Astrocyte (in vitro differentiated cells and primary cell): ENCODE results near the gene DUSP23. TPM values are rescaled to one million over a fixed set of nuclear protein-coding genes. Genes with fewer than 3 reads are reported as not detected.

Experiments
- DNase-seq: peaks from one replicate; pipeline ENCODE4 v3.0.0-alpha.2; 2010; ENCODE audit warnings: low read depth
- FAIRE-seq: peaks from 2 replicates; lab custom pipeline; 2011; peaks lifted over from hg19 to GRCh38; lab: Jason Lieb, UNC
- H2AFZ ChIP-seq: 2 replicates; pipeline ENCODE4 v1.6.0; 2012; ENCODE audit warnings: low read depth, low read length, inconsistent platforms
- H3K27ac ChIP-seq: 2 replicates; pipeline ENCODE4 v1.5.1; 2011; ENCODE audit warnings: low read depth, low read length, inconsistent platforms
- H3K27me3 ChIP-seq: 2 replicates; pipeline ENCODE4 v1.6.0; 2011; ENCODE audit warnings: low read length, inconsistent platforms; ENCODE audit not compliant: insufficient read depth
- H3K36me3 ChIP-seq: 2 replicates; pipeline ENCODE4 v1.5.1; 2011; ENCODE audit warnings: low read length, inconsistent platforms; ENCODE audit not compliant: insufficient read depth
- H3K4me1 ChIP-seq: 2 replicates; pipeline ENCODE4 v1.5.1; 2011; ENCODE audit warnings: low read length, inconsistent platforms; ENCODE audit not compliant: insufficient read depth
- H3K4me2 ChIP-seq: 2 replicates; pipeline ENCODE4 v1.6.0; 2012; ENCODE audit warnings: low read length, inconsistent platforms
- H3K4me3 ChIP-seq: 2 replicates; pipeline ENCODE4 v1.5.1; 2011; ENCODE audit warnings: low read depth, mild to moderate bottlenecking, low read length, inconsistent platforms; ENCODE audit not compliant: insufficient read depth
- H3K79me2 ChIP-seq: 2 replicates; pipeline ENCODE4 v1.6.0; 2012; ENCODE audit warnings: mild to moderate bottlenecking, low read length, inconsistent platforms; ENCODE audit not compliant: insufficient read depth
- H3K9ac ChIP-seq: 2 replicates; pipeline ENCODE4 v1.6.0; 2012; ENCODE audit warnings: mild to moderate bottlenecking, low read length, inconsistent platforms
- H3K9me3 ChIP-seq: 2 replicates; pipeline ENCODE4 v1.5.1; 2012; ENCODE audit warnings: low read depth, mild to moderate bottlenecking, low read length, inconsistent platforms; ENCODE audit not compliant: insufficient read depth
- H4K20me1 ChIP-seq: 2 replicates; pipeline ENCODE4 v1.6.0; 2012; ENCODE audit warnings: low read length, inconsistent platforms; ENCODE audit not compliant: insufficient read depth
- H3K27ac Mint-ChIP-seq: one replicate; pipeline ENCODE4 v1.8.0; 2021; ENCODE audit warnings: mild to moderate bottlenecking, mixed read lengths; ENCODE audit not compliant: unreplicated experiment
- H3K27me3 Mint-ChIP-seq: one replicate; pipeline ENCODE4 v1.8.0; 2021; ENCODE audit warnings: low read depth, mixed read lengths; ENCODE audit not compliant: unreplicated experiment
- H3K36me3 Mint-ChIP-seq: one replicate; pipeline ENCODE4 v1.8.0; 2021; ENCODE audit warnings: low read depth, mixed read lengths; ENCODE audit not compliant: unreplicated experiment
- H3K4me1 Mint-ChIP-seq: one replicate; pipeline ENCODE4 v1.8.0; 2021; ENCODE audit warnings: low read depth, mixed read lengths; ENCODE audit not compliant: unreplicated experiment
- H3K4me3 Mint-ChIP-seq: one replicate; pipeline ENCODE4 v1.8.0; 2021; ENCODE audit warnings: mild to moderate bottlenecking, moderate library complexity, mixed read lengths; ENCODE audit not compliant: unreplicated experiment
- H3K9me3 Mint-ChIP-seq: one replicate; pipeline ENCODE4 v1.8.0; 2021; ENCODE audit warnings: mild to moderate bottlenecking, mixed read lengths; ENCODE audit not compliant: unreplicated experiment
- EZH2 ChIP-seq: IDR thresholded peaks from 2 replicates; pipeline ENCODE4 v1.6.1; 2012; ENCODE audit warnings: mild to moderate bottlenecking, low read length, inconsistent platforms; ENCODE audit not compliant: insufficient read depth
- total RNA-seq: library from RNA; stranded (reverse); gene quantifications from 2 replicates; pipeline ENCODE4 v1.2.1, GENCODE V29; 2021
- TF ChIP-seq, protein P1 (sequence below): IDR thresholded peaks from 2 replicates; pipeline ENCODE4 v1.5.1; 2011; ENCODE audit warnings: low read depth, mild to moderate bottlenecking, inconsistent platforms, low read length, moderate library complexity; ENCODE audit not compliant: insufficient read depth

DUSP23 gene
- total RNA-seq, 1 donor from 2014 or later: 30.1 TPM

DNA sequence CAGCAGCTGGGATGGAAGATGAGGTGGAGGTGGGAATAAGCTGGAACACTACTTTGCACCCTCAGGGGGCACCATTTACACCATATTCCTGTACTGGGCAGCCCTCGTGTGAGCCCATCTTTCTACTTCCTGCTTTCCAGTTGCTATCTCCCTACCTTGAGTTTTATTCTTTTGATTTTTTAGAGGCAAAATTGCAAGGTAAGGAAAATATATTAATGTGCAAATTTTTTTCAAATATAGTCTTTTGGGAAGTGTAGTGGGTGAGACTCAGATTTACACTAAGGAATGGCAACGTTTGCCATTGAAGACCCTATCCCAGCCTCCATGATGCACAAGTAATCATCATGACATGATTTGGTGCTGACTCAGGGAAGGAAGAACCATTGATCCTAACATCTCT, 31.1 kb upstream of the DUSP23 start:
- Histone ChIP-seq H3K9me3 (no peaks in the 10 kb centered on the region), H3K27me3 (no peaks in the 10 kb centered on the region), H3K4me2 (no peak overlapping the region), H3K9ac (no peak overlapping the region), H3K4me3 (no peak overlapping the region), H3K4me1 (no peaks in the 10 kb centered on the region), H4K20me1 (no peaks in the 10 kb centered on the region), H3K36me3 (no peaks in the 10 kb centered on the region), H2AFZ (no peak overlapping the region), H3K79me2 (no peaks in the 10 kb centered on the region), H3K27ac (no peak overlapping the region)
- DNase-seq: no peak
- Mint-ChIP-seq H3K4me1 (no peaks in the 10 kb centered on the region), H3K4me3 (no peak overlapping the region), H3K36me3 (no peaks in the 10 kb centered on the region), H3K27me3 (no peaks in the 10 kb centered on the region), H3K27ac (no peak overlapping the region), H3K9me3 (no peaks in the 10 kb centered on the region)
- no peak for TF ChIP-seq EZH2
- TF ChIP-seq, protein P1, sequence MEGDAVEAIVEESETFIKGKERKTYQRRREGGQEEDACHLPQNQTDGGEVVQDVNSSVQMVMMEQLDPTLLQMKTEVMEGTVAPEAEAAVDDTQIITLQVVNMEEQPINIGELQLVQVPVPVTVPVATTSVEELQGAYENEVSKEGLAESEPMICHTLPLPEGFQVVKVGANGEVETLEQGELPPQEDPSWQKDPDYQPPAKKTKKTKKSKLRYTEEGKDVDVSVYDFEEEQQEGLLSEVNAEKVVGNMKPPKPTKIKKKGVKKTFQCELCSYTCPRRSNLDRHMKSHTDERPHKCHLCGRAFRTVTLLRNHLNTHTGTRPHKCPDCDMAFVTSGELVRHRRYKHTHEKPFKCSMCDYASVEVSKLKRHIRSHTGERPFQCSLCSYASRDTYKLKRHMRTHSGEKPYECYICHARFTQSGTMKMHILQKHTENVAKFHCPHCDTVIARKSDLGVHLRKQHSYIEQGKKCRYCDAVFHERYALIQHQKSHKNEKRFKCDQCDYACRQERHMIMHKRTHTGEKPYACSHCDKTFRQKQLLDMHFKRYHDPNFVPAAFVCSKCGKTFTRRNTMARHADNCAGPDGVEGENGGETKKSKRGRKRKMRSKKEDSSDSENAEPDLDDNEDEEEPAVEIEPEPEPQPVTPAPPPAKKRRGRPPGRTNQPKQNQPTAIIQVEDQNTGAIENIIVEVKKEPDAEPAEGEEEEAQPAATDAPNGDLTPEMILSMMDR: no peak
- FAIRE-seq: no peak

DNA sequence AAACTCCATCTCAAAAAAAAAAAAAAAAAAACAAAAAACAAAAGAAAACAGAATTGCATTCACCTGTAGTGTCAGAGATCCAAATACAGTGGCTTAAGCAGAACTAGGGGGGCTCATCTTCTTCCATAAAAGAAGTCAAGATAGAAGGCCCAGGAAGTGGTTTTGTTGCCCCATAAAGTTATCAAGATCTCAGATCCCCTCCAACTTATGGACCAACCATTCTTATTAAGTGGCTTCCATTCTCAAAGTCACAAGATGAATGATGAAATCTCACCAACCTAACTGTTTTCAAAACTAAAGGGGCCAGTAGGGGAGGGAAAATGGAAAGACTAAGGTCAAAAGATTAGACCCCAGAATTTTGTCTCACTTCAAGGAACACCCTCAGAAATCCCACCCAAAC, 30.1 kb upstream of the DUSP23 start:
- Mint-ChIP-seq H3K9me3 (no peaks in the 10 kb centered on the region), H3K27me3 (no peaks in the 10 kb centered on the region), H3K4me1 (no peaks in the 10 kb centered on the region), H3K36me3 (no peaks in the 10 kb centered on the region), H3K4me3 (no peak overlapping the region), H3K27ac (no peak overlapping the region)
- no peak overlapping the region for H3K9ac ChIP-seq
- no peak for DNase-seq
- no peak overlapping the region for H3K4me3 ChIP-seq
- H3K27ac ChIP-seq: no peak overlapping the region
- no peaks in the 10 kb centered on the region for H3K36me3 ChIP-seq
- H3K4me1 ChIP-seq: no peaks in the 10 kb centered on the region
- no peak overlapping the region for H3K4me2 ChIP-seq
- no peaks in the 10 kb centered on the region for H4K20me1 ChIP-seq
- H3K79me2 ChIP-seq: no peaks in the 10 kb centered on the region
- H3K27me3 ChIP-seq: no peaks in the 10 kb centered on the region
- no peak for TF ChIP-seq EZH2
- TF ChIP-seq, protein P1: no peak
- no peaks in the 10 kb centered on the region for H3K9me3 ChIP-seq
- FAIRE-seq: no peak
- no peak overlapping the region for H2AFZ ChIP-seq

- no peaks in the 10 kb centered on the region for H3K9me3 Mint-ChIP-seq
- H3K4me1 Mint-ChIP-seq: no peaks in the 10 kb centered on the region
- TF ChIP-seq, protein P1: no peak
- no peak for TF ChIP-seq EZH2
Measured at GRCh38 chr1:159751031-159751430, 29.7 kb upstream of the DUSP23 start.

More at GRCh38 chr1:159751031-159751430, 29.7 kb upstream of the DUSP23 start:
- Histone ChIP-seq H3K27ac (no peak overlapping the region), H3K36me3 (no peaks in the 10 kb centered on the region), H3K4me1 (no peaks in the 10 kb centered on the region), H4K20me1 (no peaks in the 10 kb centered on the region), H2AFZ (no peak overlapping the region), H3K9ac (no peak overlapping the region), H3K9me3 (no peaks in the 10 kb centered on the region), H3K4me3 (no peak overlapping the region), H3K4me2 (no peak overlapping the region), H3K27me3 (no peaks in the 10 kb centered on the region), H3K79me2 (no peaks in the 10 kb centered on the region)
- DNase-seq (no peak), FAIRE-seq (no peak)
- Mint-ChIP-seq H3K27ac (no peak overlapping the region), H3K4me3 (no peak overlapping the region), H3K27me3 (no peaks in the 10 kb centered on the region), H3K36me3 (no peaks in the 10 kb centered on the region)
